Lung (tissue), 12 donors: ENCODE measurements around the gene LMBR1. TPM values are rescaled to one million over a fixed set of nuclear protein-coding genes. Genes with fewer than 3 reads are reported as not detected.

Experiments
- ATAC-seq: fragments of 200-7000 bp; cut with Tn5 transposase; one replicate; pipeline ENCODE4 v1.9.1; 2020; ENCODE audit warnings: moderate number of reproducible peaks; ENCODE audit not compliant: insufficient read depth, low FRiP score
- DNase-seq, 3 donors: peaks; one replicate each; pipeline ENCODE4 v3.0.0-alpha.2; 2013 to 2017
- H3K27ac ChIP-seq, 2 donors: one replicate each; pipeline ENCODE4 v1.5.1; 2013; ENCODE audit warnings: mild to moderate bottlenecking in 2 of 2, moderate library complexity in 2 of 2, control low read depth in 1 of 2, inconsistent platforms in 1 of 2, low read depth in 1 of 2, low read length in 1 of 2
- H3K27me3 ChIP-seq, 3 donors: one replicate each; pipeline ENCODE4 v1.5.1; 2013; ENCODE audit warnings: low read length in 2 of 3; ENCODE audit not compliant: control insufficient read depth in 3 of 3, insufficient read depth in 3 of 3
- H3K36me3 ChIP-seq, 4 donors: one replicate each; pipeline ENCODE4 v1.5.1; 2013; ENCODE audit warnings: low read length in 4 of 4, mild to moderate bottlenecking in 1 of 4, moderate library complexity in 1 of 4; ENCODE audit not compliant: control insufficient read depth in 4 of 4, insufficient read depth in 4 of 4
- H3K4me1 ChIP-seq, 5 donors: one replicate each; pipeline ENCODE4 v1.5.1; 2013; ENCODE audit warnings: low read length in 5 of 5, mild to moderate bottlenecking in 2 of 5, moderate library complexity in 1 of 5; ENCODE audit not compliant: control insufficient read depth in 5 of 5, insufficient read depth in 5 of 5
- H3K4me3 ChIP-seq: one replicate; pipeline ENCODE4 v1.5.1; 2013; ENCODE audit warnings: mild to moderate bottlenecking, control low read depth, moderate library complexity
- H3K9ac ChIP-seq, 2 donors: one replicate each; pipeline ENCODE4 v1.5.1; 2013; ENCODE audit warnings: low read length in 2 of 2, control low read depth in 1 of 2; ENCODE audit not compliant: insufficient read depth in 1 of 2
- H3K9me3 ChIP-seq, 4 donors: one replicate each; pipeline ENCODE4 v1.5.1; 2013; ENCODE audit warnings: low read length in 3 of 4, mild to moderate bottlenecking in 1 of 4, moderate library complexity in 1 of 4; ENCODE audit not compliant: control insufficient read depth in 4 of 4, insufficient read depth in 3 of 4
- CTCF ChIP-seq: IDR thresholded peaks from 2 replicates; pipeline ENCODE4 v1.5.1; 2012; ENCODE audit warnings: mild to moderate bottlenecking; ENCODE audit errors: control extremely low read depth, extremely low read depth
- WGBS, 2 donors: extraction: QIAGEN DNeasy Blood & Tissue Kit; methylation state at CpG; one replicate each; pipeline ENCODE4 v1.1.7; 2013; 5-methylcytosine and 5-hydroxymethylcytosine counted together
- polyA plus RNA-seq, 2 donors: library from polyadenylated mRNA; stranded (reverse); fragments of 200-250 nt; gene quantifications; one replicate each; pipeline ENCODE4 v1.2.1, GENCODE V29; 2013
- total RNA-seq, 2 donors: library from RNA; depleted of rRNA in 1 of 2; stranded (reverse); fragments of >200 nt in 1 of 2; gene quantifications; one replicate each; pipeline ENCODE4 v1.2.1, GENCODE V29; 2014 to 2021
- donor health status: control.
- donor health status: control.
- donor health status: Bipolar disorder and iron deficiency.
- donor health status: healthy.
- donor health status: DM: yes; HTN: yes; CAD: no.

The LMBR1 gene
- total and polyA plus RNA-seq, 4 donors: 9.7 to 119 (median 45.0) TPM

DNA sequence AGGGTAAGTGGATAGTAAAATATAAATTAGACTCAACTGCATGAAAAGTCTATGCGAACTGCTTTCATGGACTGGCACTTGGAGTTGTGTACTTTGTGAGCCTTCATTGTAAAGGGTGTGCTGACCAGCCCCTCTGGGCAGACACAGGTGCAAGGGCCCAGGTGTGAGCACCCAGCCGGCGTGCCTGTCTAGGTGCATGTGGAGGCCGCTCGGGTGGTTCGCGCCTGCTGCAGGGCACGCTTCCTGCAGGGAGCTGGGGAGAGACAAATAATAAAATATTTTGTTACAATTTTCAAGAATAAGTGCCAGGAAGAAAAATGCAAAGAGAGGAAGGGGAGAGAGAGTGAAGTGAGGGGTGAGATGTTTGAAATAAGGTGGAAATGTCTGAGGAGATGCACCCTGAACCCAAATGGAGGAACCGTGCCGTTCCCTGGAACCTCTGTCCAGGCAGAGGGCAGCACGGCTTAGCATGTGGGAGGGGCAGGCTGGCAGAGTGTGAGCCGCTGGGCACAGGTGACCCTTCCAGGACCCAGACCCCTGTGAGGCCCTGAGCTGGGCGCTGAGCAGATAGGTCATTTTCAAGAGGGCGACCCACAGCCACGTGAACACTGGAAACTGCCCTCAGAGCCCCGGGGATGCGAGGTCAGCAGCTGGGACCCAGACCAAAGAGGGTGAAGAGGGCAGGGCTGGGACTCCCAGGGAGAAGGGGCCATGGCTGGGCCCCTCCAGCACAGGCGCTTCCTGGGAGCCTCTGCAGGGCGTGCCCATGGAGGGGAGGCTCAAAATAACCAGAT is 223.8 kb downstream of the LMBR1 start:
- H3K27ac ChIP-seq: no peak overlapping the region
- DNase-seq: no peak
- ATAC-seq: no peak

GRCh38 chr7:156668130-156668741 is 224.7 kb downstream of the LMBR1 start:
- H3K4me1 ChIP-seq: peaks cover 0 to 11% (median 0%) of the 10 kb centered on the region in 5 donors
- H3K9ac ChIP-seq: no peak overlapping the region
- ATAC-seq: no peak
- TF ChIP-seq CTCF: no peak
- H3K27me3 ChIP-seq: no peaks in the 10 kb centered on the region
- peaks cover 0 to 6% (median 0%) of the 10 kb centered on the region in 4 donors for H3K36me3 ChIP-seq
- H3K27ac ChIP-seq: no peak overlapping the region
- H3K4me3 ChIP-seq: no peak overlapping the region
- H3K9me3 ChIP-seq: no peaks in the 10 kb centered on the region
- no peak for DNase-seq
- WGBS, 2 donors: 94 to 97% methylated on average over 13 of the region's 13 CpGs

More for the DNA sequence above, 223.8 kb downstream of the LMBR1 start:
- H3K27me3 ChIP-seq: no peaks in the 10 kb centered on the region
- whole genome bisulfite sequencing, 2 donors: 95 to 97% methylated on average over 19 of the region's 19 CpGs
- peaks cover 0 to 8% (median 0%) of the 10 kb centered on the region in 5 donors for H3K4me1 ChIP-seq
- H3K36me3 ChIP-seq: peaks cover 0 to 8% (median 0%) of the 10 kb centered on the region in 4 donors
- no peaks in the 10 kb centered on the region for H3K9me3 ChIP-seq
- TF ChIP-seq CTCF: no peak
- no peak overlapping the region for H3K4me3 ChIP-seq
- H3K9ac ChIP-seq: no peak overlapping the region

- Histone ChIP-seq H3K9ac (no peak overlapping the region), H3K36me3 (peaks cover 0 to 4% (median 0%) of the 10 kb centered on the region in 4 donors), H3K27ac (no peak overlapping the region), H3K9me3 (no peaks in the 10 kb centered on the region), H3K4me1 (peaks cover 0 to 11% (median 0%) of the 10 kb centered on the region in 5 donors), H3K27me3 (no peaks in the 10 kb centered on the region), H3K4me3 (no peak overlapping the region)
- DNase-seq: no peak
- ATAC-seq: no peak
- 73 to 96% methylated on average over 1 of the region's 1 CpG for WGBS, 2 donors
- no peak for TF ChIP-seq CTCF
Measured at GRCh38 chr7:156667110-156667426, 225.9 kb downstream of the LMBR1 start.
